ENCODE results near the gene SORBS2.

SORBS2 gene

GRCh38 chr4:185625503-185625902 lies 186.5 kb downstream of the SORBS2 start:
- TF ChIP-seq CTCF (conservative IDR thresholded peaks at IDR 0.05; ENCODE audit: low read length) = no peak
- no peak for TF ChIP-seq EZH2phosphoT487 (IDR thresholded peaks at IDR 0.05; ENCODE audit: borderline replicate concordance)
- no peaks in the 10 kb centered on the region for H3K27me3 ChIP-seq (ENCODE audit: insufficient read depth, low read length, poor library complexity, severe bottlenecking)
- H3K79me2 ChIP-seq (ENCODE audit: insufficient read depth, low read length) = no peaks in the 10 kb centered on the region
- no peaks in the 10 kb centered on the region for H3K4me1 ChIP-seq (ENCODE audit: insufficient read depth, low read length, poor library complexity, severe bottlenecking)
- H3K9me2 ChIP-seq (replicated peaks; ENCODE audit: low read depth, low read length) = 0 out of 2 replicates have a peak, but pooled peaks cover 8% of the 10 kb centered on the region
- H3F3A ChIP-seq (ENCODE audit: low read depth) = no peaks in the 10 kb centered on the region
- H3K9ac ChIP-seq (ENCODE audit: low read depth, low read length, poor library complexity, severe bottlenecking) = no peak overlapping the region
- H3K4me3 ChIP-seq (ENCODE audit: low read length, poor library complexity, severe bottlenecking) = no peak overlapping the region
- no peaks in the 10 kb centered on the region for H4K20me1 ChIP-seq (ENCODE audit: insufficient read depth, low read length, poor library complexity, severe bottlenecking)
- H2AFZ ChIP-seq (ENCODE audit: low read length) = no peak overlapping the region
- no peak overlapping the region for H3K4me2 ChIP-seq (ENCODE audit: low read depth, low read length, poor library complexity, severe bottlenecking)
- H3K36me3 ChIP-seq (ENCODE audit: insufficient read depth, low read length) = no peaks in the 10 kb centered on the region
- H3K9me3 ChIP-seq (ENCODE audit: insufficient read depth, low read depth, low read length) = no peaks in the 10 kb centered on the region

GRCh38 chr4:185624259-185624589 lies 187.8 kb downstream of the SORBS2 start:
- H3F3A ChIP-seq (ENCODE audit: low read depth) = no peaks in the 10 kb centered on the region
- H3K27me3 ChIP-seq (ENCODE audit: insufficient read depth, low read length, poor library complexity, severe bottlenecking) = no peaks in the 10 kb centered on the region
- H3K9me3 ChIP-seq (ENCODE audit: insufficient read depth, low read depth, low read length) = no peaks in the 10 kb centered on the region
- no peak overlapping the region for H2AFZ ChIP-seq (ENCODE audit: low read length)
- H3K9me2 ChIP-seq (replicated peaks; ENCODE audit: low read depth, low read length) = 0 out of 2 replicates have a peak, but pooled peaks cover 8% of the 10 kb centered on the region
- no peak overlapping the region for H3K9ac ChIP-seq (ENCODE audit: low read depth, low read length, poor library complexity, severe bottlenecking)
- TF ChIP-seq EZH2phosphoT487 (IDR thresholded peaks at IDR 0.05; ENCODE audit: borderline replicate concordance) (no peak), CTCF (conservative IDR thresholded peaks at IDR 0.05; ENCODE audit: low read length) (no peak)
- H3K4me3 ChIP-seq (ENCODE audit: low read length, poor library complexity, severe bottlenecking) = no peak overlapping the region
- H4K20me1 ChIP-seq (ENCODE audit: insufficient read depth, low read length, poor library complexity, severe bottlenecking) = no peaks in the 10 kb centered on the region
- H3K36me3 ChIP-seq (ENCODE audit: insufficient read depth, low read length) = no peaks in the 10 kb centered on the region
- H3K4me1 ChIP-seq (ENCODE audit: insufficient read depth, low read length, poor library complexity, severe bottlenecking) = no peaks in the 10 kb centered on the region
- no peaks in the 10 kb centered on the region for H3K79me2 ChIP-seq (ENCODE audit: insufficient read depth, low read length)
- no peak overlapping the region for H3K4me2 ChIP-seq (ENCODE audit: low read depth, low read length, poor library complexity, severe bottlenecking)

GRCh38 chr4:185623444-185624258 lies 188.3 kb downstream of the SORBS2 start:
- no peak overlapping the region for H2AFZ ChIP-seq (ENCODE audit: low read length)
- no peak overlapping the region for H3K4me2 ChIP-seq (ENCODE audit: low read depth, low read length, poor library complexity, severe bottlenecking)
- no peak overlapping the region for H3K4me3 ChIP-seq (ENCODE audit: low read length, poor library complexity, severe bottlenecking)
- H3F3A ChIP-seq (ENCODE audit: low read depth) = no peaks in the 10 kb centered on the region
- no peak overlapping the region for H3K9ac ChIP-seq (ENCODE audit: low read depth, low read length, poor library complexity, severe bottlenecking)
- no peaks in the 10 kb centered on the region for H3K36me3 ChIP-seq (ENCODE audit: insufficient read depth, low read length)
- TF ChIP-seq EZH2phosphoT487 (IDR thresholded peaks at IDR 0.05; ENCODE audit: borderline replicate concordance) (no peak), CTCF (conservative IDR thresholded peaks at IDR 0.05; ENCODE audit: low read length) (no peak)
- H3K9me3 ChIP-seq (ENCODE audit: insufficient read depth, low read depth, low read length) = no peaks in the 10 kb centered on the region
- H3K4me1 ChIP-seq (ENCODE audit: insufficient read depth, low read length, poor library complexity, severe bottlenecking) = no peaks in the 10 kb centered on the region
- no peaks in the 10 kb centered on the region for H3K27me3 ChIP-seq (ENCODE audit: insufficient read depth, low read length, poor library complexity, severe bottlenecking)
- 0 out of 2 replicates have a peak, but pooled peaks cover 8% of the 10 kb centered on the region for H3K9me2 ChIP-seq (replicated peaks; ENCODE audit: low read depth, low read length)
- H3K79me2 ChIP-seq (ENCODE audit: insufficient read depth, low read length) = no peaks in the 10 kb centered on the region
- H4K20me1 ChIP-seq (ENCODE audit: insufficient read depth, low read length, poor library complexity, severe bottlenecking) = no peaks in the 10 kb centered on the region

All from Loucy (cell line).